HepG2 (cell line): Measurements from ENCODE around the gene HAUS2. TPM values are rescaled to one million over a fixed set of nuclear protein-coding genes. Genes with fewer than 3 reads are reported as not detected.

Source experiments
- ATF7-NPFF ChIP-seq: sonication (generic); formaldehyde crosslinking; IDR thresholded peaks from 2 replicates; pipeline ENCODE4 v1.8.1; 2023; ENCODE audit warnings: mild to moderate bottlenecking, low read depth, missing genetic modification reagents, moderate library complexity
- HIC2 ChIP-seq: sonication (generic); formaldehyde crosslinking; IDR thresholded peaks from 2 replicates; pipeline ENCODE4 v1.9.0; 2022; ENCODE audit warnings: low read depth, missing genetic modification reagents
- HNRNPLL ChIP-seq: fragments of 200-400 bp; formaldehyde crosslinking; IDR thresholded peaks from 2 replicates; pipeline ENCODE4 v1.6.1; 2017; ENCODE audit warnings: mild to moderate bottlenecking, low read depth, low read length; ENCODE audit not compliant: poor library complexity, severe bottlenecking
- HOMEZ ChIP-seq: IDR thresholded peaks from 2 replicates; pipeline ENCODE4 v1.6.1; 2016; ENCODE audit warnings: low read depth
- IKZF4 ChIP-seq: sonication (generic); formaldehyde crosslinking; IDR thresholded peaks from 2 replicates; pipeline ENCODE4 v1.5.1; 2020; ENCODE audit warnings: borderline replicate concordance, mild to moderate bottlenecking, low read depth, missing genetic modification reagents; ENCODE audit errors: not compliant biosample characterization
- ISL2 ChIP-seq: sonication (generic); formaldehyde crosslinking; IDR thresholded peaks from 2 replicates; pipeline ENCODE4 v1.5.0; 2020; ENCODE audit warnings: missing genetic modification reagents
- JARID2 ChIP-seq: sonication (generic); formaldehyde crosslinking; IDR thresholded peaks from 2 replicates; pipeline ENCODE4 v1.8.1; 2023; ENCODE audit warnings: missing genetic modification reagents, inconsistent platforms; ENCODE audit not compliant: insufficient replicate concordance
- KDM4B ChIP-seq: sonication (generic); formaldehyde crosslinking; IDR thresholded peaks from 2 replicates; pipeline ENCODE4 v1.4.0; 2020; ENCODE audit warnings: missing genetic modification reagents
- MYPOP ChIP-seq: sonication (generic); formaldehyde crosslinking; IDR thresholded peaks from 2 replicates; pipeline ENCODE4 v1.8.1; 2023; ENCODE audit warnings: mild to moderate bottlenecking, moderate library complexity, missing genetic modification reagents
- NFE2L2 ChIP-seq: fragments of 150-350 bp; IDR thresholded peaks from 2 replicates; pipeline ENCODE4 v1.6.1; 2014; ENCODE audit warnings: low read length
- PHB2 ChIP-seq: fragments of 450-650 bp; IDR thresholded peaks from 2 replicates; pipeline ENCODE4 v1.6.1; 2018; ENCODE audit not compliant: partially characterized antibody
- PHF8 ChIP-seq: sonication (generic); formaldehyde crosslinking; IDR thresholded peaks from 2 replicates; pipeline ENCODE4 v1.5.0; 2020; ENCODE audit warnings: missing genetic modification reagents
- SOX13 ChIP-seq, 3 experiments: fragments of 450-650 bp in 1 of 3; sonication (generic) in 1 of 3; formaldehyde crosslinking in 1 of 3; IDR thresholded peaks in 2 of 3; conservative IDR thresholded peaks in 1 of 3; 2 replicates each; pipeline versions ENCODE4 v1.5.0 to v1.6.1; 2016 to 2020; ENCODE audit warnings: antibody characterized with exemption in 1 of 3, mild to moderate bottlenecking in 1 of 3, missing compliant biosample characterization in 1 of 3, missing genetic modification reagents in 1 of 3, moderate library complexity in 1 of 3
- TBP ChIP-seq: sonication (generic); formaldehyde crosslinking; IDR thresholded peaks from 2 replicates; pipeline ENCODE4 v1.5.0; 2020; ENCODE audit warnings: missing genetic modification reagents
- THAP7 ChIP-seq: sonication (generic); formaldehyde crosslinking; IDR thresholded peaks from 2 replicates; pipeline ENCODE4 v1.8.1; 2023; ENCODE audit warnings: mild to moderate bottlenecking, missing genetic modification reagents
- ZBTB49 ChIP-seq: sonication (generic); formaldehyde crosslinking; IDR thresholded peaks from 2 replicates; pipeline ENCODE4 v1.4.0; 2020; ENCODE audit warnings: missing genetic modification reagents, borderline replicate concordance
- ZNF563 ChIP-seq: sonication (generic); formaldehyde crosslinking; IDR thresholded peaks from 2 replicates; pipeline ENCODE4 v1.8.0; 2022; ENCODE audit warnings: mild to moderate bottlenecking, moderate library complexity, missing genetic modification reagents
- ZNF597 ChIP-seq: sonication (generic); formaldehyde crosslinking; IDR thresholded peaks from 2 replicates; pipeline ENCODE4 v1.5.0; 2020; ENCODE audit warnings: missing genetic modification reagents
- polyA plus RNA-seq, 8 experiments: library from polyadenylated mRNA; depleted of rRNA in 3 of 8; stranded (reverse) in 7 of 8; unstranded in 1 of 8; fragments of >200 nt; fragmentation: Illumina TruSeq in 4 of 8; extraction: Trizol in 4 of 8; gene quantifications; 2 replicates each; pipeline versions ENCODE4 v1.2.1 to v1.2.3, GENCODE V29; 2011 to 2016; ENCODE audit warnings: low read depth in 4 of 8, missing spikeins in 1 of 8, mixed read lengths in 1 of 8; ENCODE audit not compliant: insufficient read depth in 1 of 8
- total RNA-seq, 5 experiments: library from RNA; depleted of rRNA; stranded (reverse); fragments of >200 nt; fragmentation: Illumina TruSeq; extraction: Trizol; gene quantifications; 2 replicates each; pipeline ENCODE4 v1.2.3, GENCODE V29; 2016; ENCODE audit warnings: low read depth in 1 of 5

The HAUS2 gene
- total and polyA plus RNA-seq, 2 of the 13 experiments (the other 11 are each of a cell fraction or from before 2014, with no cell fraction given): 11.6 to 32.9 TPM

GRCh38 chr15:42548249-42549031 lies at the start of gene HAUS2, which contains the start of gene LRRC57 (continued):
- TF ChIP-seq ZNF597 (CRISPR knock-in tag) (no peak), MYPOP (CRISPR knock-in tag) (peak; percentile 96), ZBTB49 (CRISPR knock-in tag) (no peak), THAP7 (0 out of 2 replicates have a peak, but pooled peaks have one; percentile 11), PHB2 (no peak), HNRNPLL (peak; percentile 96), NFE2L2 (no peak), ATF7-NPFF (CRISPR knock-in tag) (0 out of 2 replicates have a peak, but pooled peaks have one; percentile 34), IKZF4 (CRISPR knock-in tag) (no peak), SOX13 (IDR thresholded peaks at IDR 0.05) (no peak), SOX13 (CRISPR knock-in tag; conservative IDR thresholded peaks at IDR 0.05 in 1 of 2, IDR thresholded peaks at IDR 0.05 in 1 of 2) (peak in 1 of 2 experiments; percentile 13; a peak in 1 of 4 replicates), KDM4B (CRISPR knock-in tag) (peak; percentile 83; the same call in 1 of the 2 replicates), PHF8 (CRISPR knock-in tag) (peak; percentile 96), ISL2 (peak; percentile 76), ZNF563 (CRISPR knock-in tag) (0 out of 2 replicates have a peak, but pooled peaks have one; percentile 51), TBP (CRISPR knock-in tag) (no peak), JARID2 (CRISPR knock-in tag) (no peak), HIC2 (CRISPR knock-in tag) (no peak), HOMEZ (CRISPR knock-in tag) (no peak)
